Panc1 (cell line): ENCODE data around the gene ARSG. TPM values are rescaled to one million over a fixed set of nuclear protein-coding genes. Genes with fewer than 3 reads are reported as not detected.

ENCODE experiments used
- ATAC-seq: fragments of 200-7000 bp; cut with Tn5 transposase; 2 replicates; pipeline ENCODE4 v1.9.1; 2020; ENCODE audit warnings: mild to moderate bottlenecking, moderate library complexity
- BruUV-seq: library from RNA; stranded (reverse); fragments of 400-500 nt; replicated peaks from 2 replicates; lab custom pipeline; 2021; lab: Mats Ljungman, UMichigan
- CTCF ChIA-PET: fragments of 300-600 bp; sonication (Branson Sonifier 250); formaldehyde crosslinking; loops from one replicate; lab custom pipeline; 2022; ENCODE audit warnings: antibody characterized with exemption; lab: Charles Lee
- POLR2A ChIA-PET: fragments of 300-600 bp; sonication (Branson Sonifier 250); formaldehyde crosslinking; loops from one replicate; lab custom pipeline; 2022; ENCODE audit warnings: antibody characterized with exemption; lab: Charles Lee
- DNase-seq: peaks from one replicate; pipeline ENCODE4 v3.0.0-alpha.2; 2010; ENCODE audit warnings: low read depth, low spot score
- H3K27ac ChIP-seq: 2 replicates; pipeline ENCODE4 v1.5.1; 2011; ENCODE audit warnings: mild to moderate bottlenecking, low read length, inconsistent platforms
- H3K27me3 ChIP-seq: fragments of 200-500 bp; sonication (Bioruptor generic); 2 replicates; pipeline ENCODE4 v1.6.0; 2014; ENCODE audit warnings: low read length, inconsistent platforms; ENCODE audit not compliant: control insufficient read depth, insufficient read depth
- H3K36me3 ChIP-seq: fragments of 200-500 bp; sonication (Bioruptor generic); 2 replicates; pipeline ENCODE4 v1.5.1; 2014; ENCODE audit warnings: inconsistent platforms, mild to moderate bottlenecking, low read length, moderate library complexity; ENCODE audit not compliant: control insufficient read depth, insufficient read depth
- H3K4me1 ChIP-seq: 2 replicates; pipeline ENCODE4 v1.5.1; 2011; ENCODE audit warnings: inconsistent platforms, mild to moderate bottlenecking, low read length, moderate library complexity; ENCODE audit not compliant: control insufficient read depth, insufficient read depth
- H3K4me3 ChIP-seq, 2 experiments: 2 replicates each; pipeline ENCODE4 v1.5.1; 2011 to 2012; ENCODE audit warnings: low read depth in 2 of 2, low read length in 2 of 2, mild to moderate bottlenecking in 2 of 2, inconsistent platforms in 1 of 2, moderate library complexity in 1 of 2
- H3K9me3 ChIP-seq: fragments of 200-500 bp; sonication (Bioruptor generic); 2 replicates; pipeline ENCODE4 v1.5.1; 2014; ENCODE audit warnings: low read depth, mild to moderate bottlenecking, inconsistent platforms, low read length, moderate library complexity; ENCODE audit not compliant: control insufficient read depth, insufficient read depth
- POLR2AphosphoS5 ChIP-seq: IDR thresholded peaks from 2 replicates; pipeline ENCODE4 v1.6.1; 2012; ENCODE audit warnings: mild to moderate bottlenecking, low read depth, low read length, moderate library complexity
- REST ChIP-seq, 2 experiments: IDR thresholded peaks; 2 replicates each; pipeline ENCODE4 v1.6.1; 2011 to 2012; ENCODE audit warnings: low read depth in 2 of 2, control low read depth in 1 of 2, low read length in 1 of 2, mild to moderate bottlenecking in 1 of 2, moderate library complexity in 1 of 2; ENCODE audit not compliant: insufficient read depth in 1 of 2
- SIN3A ChIP-seq: IDR thresholded peaks from 2 replicates; pipeline ENCODE4 v1.6.1; 2012; ENCODE audit warnings: low read depth, mild to moderate bottlenecking, low read length, moderate library complexity, borderline replicate concordance; ENCODE audit not compliant: insufficient read depth
- TCF7L2 ChIP-seq: IDR thresholded peaks from 2 replicates; pipeline ENCODE4 v1.6.1; 2011; ENCODE audit warnings: mild to moderate bottlenecking, low read depth, low read length, inconsistent platforms
- in situ Hi-C: cut with HindIII; loops from 2 replicates; pipeline ENCODE4 v1.10.0; 2016; ENCODE audit warnings: low sequenced_read_pairs, low pct_unique_long_range_greater_than_20kb
- intact Hi-C: fragments of 100-400 bp; cut with micrococcal nuclease; formaldehyde crosslinking; loops from one replicate; pipeline ENCODE4 v1.10.0; 2022; ENCODE audit not compliant: unreplicated experiment
- total RNA-seq: library from RNA; stranded (reverse); gene quantifications from one replicate; pipeline ENCODE4 v1.2.1, GENCODE V29; 2021; ENCODE audit not compliant: unreplicated experiment
- TF ChIP-seq, protein P1 (sequence below): fragments of 450-650 bp; IDR thresholded peaks from 2 replicates; pipeline ENCODE4 v1.5.1; 2017; ENCODE audit warnings: mild to moderate bottlenecking

Gene ARSG
- total RNA-seq, 1 experiment from 2014 or later = 2.3 TPM

DNA sequence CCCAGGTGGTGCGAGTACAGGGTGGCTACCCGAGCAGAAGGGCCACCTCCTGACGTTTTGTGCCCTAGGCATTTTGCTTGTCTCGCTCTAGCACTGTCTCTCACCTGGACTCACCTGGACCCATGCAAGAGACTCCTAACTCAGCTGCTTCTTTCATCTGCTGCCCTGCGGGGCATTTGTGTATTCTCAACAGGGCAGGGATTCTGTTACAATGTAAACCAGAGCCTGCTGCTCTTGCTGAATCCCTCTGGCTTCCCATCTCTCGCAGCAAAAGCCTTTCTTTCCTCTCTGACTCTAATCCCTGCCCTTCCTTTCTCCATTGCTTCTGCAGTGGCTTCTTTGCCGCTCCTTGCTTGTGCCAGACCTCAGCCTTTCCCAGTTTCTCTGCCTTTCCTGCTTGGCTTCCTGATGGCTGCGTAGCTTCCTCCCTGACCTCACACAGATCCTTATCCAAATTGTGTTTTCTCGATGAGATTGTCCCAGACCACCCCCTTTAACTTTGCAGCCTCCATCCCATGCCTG lies 10.2 kb downstream of the ARSG start:
- Histone ChIP-seq H3K27ac (no peak overlapping the region), H3K27me3 (no peaks in the 10 kb centered on the region), H3K9me3 (no peaks in the 10 kb centered on the region), H3K36me3 (no peaks in the 10 kb centered on the region), H3K4me3 (no peak overlapping the region), H3K4me1 (no peaks in the 10 kb centered on the region)
- no TSS peak for BruUV-seq
- POLR2A ChIA-PET = no interaction called here
- in situ Hi-C loops (no loop called here), intact Hi-C loops (no loop called here)
- DNase-seq = no peak
- CTCF ChIA-PET = no interaction called here
- TF ChIP-seq POLR2AphosphoS5 (no peak), REST (IDR thresholded peaks at IDR 0.05; ENCODE audit: insufficient read depth in 1 of 2, low read depth in 2 of 2, low read length in 1 of 2) (no peak), TCF7L2 (no peak), SIN3A (no peak)
- TF ChIP-seq, protein P1, sequence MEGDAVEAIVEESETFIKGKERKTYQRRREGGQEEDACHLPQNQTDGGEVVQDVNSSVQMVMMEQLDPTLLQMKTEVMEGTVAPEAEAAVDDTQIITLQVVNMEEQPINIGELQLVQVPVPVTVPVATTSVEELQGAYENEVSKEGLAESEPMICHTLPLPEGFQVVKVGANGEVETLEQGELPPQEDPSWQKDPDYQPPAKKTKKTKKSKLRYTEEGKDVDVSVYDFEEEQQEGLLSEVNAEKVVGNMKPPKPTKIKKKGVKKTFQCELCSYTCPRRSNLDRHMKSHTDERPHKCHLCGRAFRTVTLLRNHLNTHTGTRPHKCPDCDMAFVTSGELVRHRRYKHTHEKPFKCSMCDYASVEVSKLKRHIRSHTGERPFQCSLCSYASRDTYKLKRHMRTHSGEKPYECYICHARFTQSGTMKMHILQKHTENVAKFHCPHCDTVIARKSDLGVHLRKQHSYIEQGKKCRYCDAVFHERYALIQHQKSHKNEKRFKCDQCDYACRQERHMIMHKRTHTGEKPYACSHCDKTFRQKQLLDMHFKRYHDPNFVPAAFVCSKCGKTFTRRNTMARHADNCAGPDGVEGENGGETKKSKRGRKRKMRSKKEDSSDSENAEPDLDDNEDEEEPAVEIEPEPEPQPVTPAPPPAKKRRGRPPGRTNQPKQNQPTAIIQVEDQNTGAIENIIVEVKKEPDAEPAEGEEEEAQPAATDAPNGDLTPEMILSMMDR = no peak
- ATAC-seq = no peak

DNA sequence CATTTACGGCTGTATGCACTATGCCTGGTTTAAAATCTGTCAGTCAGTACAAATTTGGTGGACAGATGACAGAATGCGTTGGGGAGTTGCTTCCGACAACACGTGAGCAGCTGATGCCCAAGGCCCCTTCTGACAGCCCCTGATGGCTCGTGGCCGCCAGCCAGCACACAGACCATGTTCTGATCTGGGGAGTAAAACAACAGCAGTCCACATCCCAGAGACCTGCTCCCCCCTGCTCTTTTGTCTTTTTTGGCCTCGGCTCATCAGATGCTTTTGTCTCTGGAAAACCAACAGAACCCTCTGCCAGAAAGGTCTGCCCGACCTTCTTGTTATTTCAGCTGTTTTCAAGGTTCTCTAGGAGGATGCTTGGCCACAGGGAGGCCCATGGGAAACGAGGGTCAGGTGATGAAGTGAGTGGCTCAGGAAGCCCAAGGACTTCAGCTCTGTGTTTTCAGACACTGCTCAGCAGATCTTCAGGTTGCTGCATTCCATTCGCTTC lies 10.8 kb downstream of the ARSG start:
- intact Hi-C loops (no loop called here), in situ Hi-C loops (no loop called here)
- Histone ChIP-seq H3K4me1 (no peaks in the 10 kb centered on the region), H3K36me3 (no peaks in the 10 kb centered on the region), H3K9me3 (no peaks in the 10 kb centered on the region), H3K4me3 (no peak overlapping the region), H3K27ac (no peak overlapping the region), H3K27me3 (no peaks in the 10 kb centered on the region)
- DNase-seq (no peak), ATAC-seq (no peak)
- ChIA-PET POLR2A (interaction anchor here (0.5 kb wide), 1 partner anchor 455 kb away, joined by 3 read pairs; no protein-coding TSS in a partner anchor), CTCF (no interaction called here)
- BruUV-seq = no TSS peak
- TF ChIP-seq TCF7L2 = no peak
- TF ChIP-seq REST (IDR thresholded peaks at IDR 0.05; ENCODE audit: insufficient read depth in 1 of 2, low read depth in 2 of 2, low read length in 1 of 2) = no peak
- no peak for TF ChIP-seq POLR2AphosphoS5
- TF ChIP-seq, protein P1 = no peak
- no peak for TF ChIP-seq SIN3A
